Activated naive CD4-positive, alpha-beta T cell (primary cell): ENCODE data around the gene ASXL3.

Source experiments
- DNase-seq, 4 experiments: peaks; one replicate each; lab custom pipeline; 2025; lab: John Stamatoyannopoulos, UW

The ASXL3 gene

DNA sequence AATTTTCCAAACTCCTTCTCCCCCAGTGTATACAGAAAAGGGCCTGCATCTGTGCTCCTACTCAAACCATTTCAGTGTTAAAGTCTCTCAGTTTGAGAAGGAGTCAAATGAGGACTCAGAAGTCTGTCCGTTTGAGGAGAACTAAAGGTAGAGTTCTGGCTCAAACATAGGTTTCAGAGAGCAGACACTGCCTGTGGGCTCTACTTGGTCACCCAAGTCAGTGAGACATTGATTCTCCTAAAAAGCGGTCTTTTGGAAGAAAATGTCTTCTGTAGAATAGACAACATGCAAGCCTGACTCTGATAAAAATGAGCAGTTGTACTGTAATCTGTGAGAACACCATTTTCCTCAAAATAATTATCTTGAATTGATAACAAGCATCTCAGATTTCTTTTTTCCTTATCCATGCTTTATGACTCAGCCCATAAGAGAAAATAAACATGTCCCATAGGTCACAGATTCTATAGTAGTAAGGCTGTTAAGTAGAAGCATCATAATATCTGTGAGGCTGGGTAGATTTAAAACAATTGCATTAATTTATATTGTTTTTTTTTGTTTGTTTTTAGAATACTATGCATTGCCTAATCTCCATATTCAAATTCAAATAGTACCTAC lies 82.8 kb downstream of the ASXL3 start:
- no peak for DNase-seq

DNA sequence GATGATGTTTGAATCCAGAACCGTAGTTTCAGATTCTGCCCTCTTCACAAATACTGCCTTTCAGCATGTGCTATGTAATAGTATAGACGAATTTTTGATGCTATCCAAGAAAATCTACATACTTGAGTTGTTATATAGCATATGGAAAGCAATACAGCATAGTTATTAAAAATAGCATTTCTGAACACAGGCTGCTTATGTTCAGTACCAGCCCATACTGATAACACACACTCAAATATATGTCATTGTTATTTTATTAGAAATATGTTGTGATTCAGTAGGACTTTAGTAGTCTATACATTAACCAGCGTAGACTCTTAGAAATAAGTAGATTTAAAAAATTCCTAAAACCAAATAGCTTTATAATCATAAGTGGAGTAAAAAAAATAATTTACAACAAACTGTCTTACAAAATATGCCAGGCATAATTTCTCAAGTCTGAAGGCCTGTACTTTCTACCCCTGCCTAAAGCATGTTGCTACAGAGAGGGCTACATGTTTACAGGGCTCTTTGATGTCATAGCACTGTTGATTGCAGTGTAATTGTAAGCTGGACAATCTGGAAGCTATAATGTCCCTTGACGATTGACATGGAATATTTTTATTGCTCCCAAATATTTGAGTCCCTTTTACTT lies 86.3 kb downstream of the ASXL3 start:
- no peak for DNase-seq

DNA sequence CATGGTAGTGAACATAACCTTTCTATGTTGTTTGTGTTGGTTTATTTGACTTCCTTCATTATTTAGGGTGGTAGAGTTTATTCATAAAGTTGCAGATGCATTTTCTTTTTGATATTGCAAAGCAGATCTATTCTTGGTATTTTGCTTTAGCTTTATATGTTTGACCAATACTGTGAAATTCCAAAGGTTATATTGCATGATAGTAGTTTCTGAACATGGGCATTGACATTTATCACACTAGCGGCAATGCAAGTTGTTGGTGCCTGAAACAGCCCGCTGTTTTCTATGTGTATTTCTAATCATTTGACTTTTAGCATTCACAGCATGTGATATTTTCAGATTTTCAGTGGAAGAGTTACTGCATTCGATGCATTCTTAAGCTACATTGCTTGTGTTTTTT lies 87.2 kb downstream of the ASXL3 start:
- DNase-seq: no peak

DNA sequence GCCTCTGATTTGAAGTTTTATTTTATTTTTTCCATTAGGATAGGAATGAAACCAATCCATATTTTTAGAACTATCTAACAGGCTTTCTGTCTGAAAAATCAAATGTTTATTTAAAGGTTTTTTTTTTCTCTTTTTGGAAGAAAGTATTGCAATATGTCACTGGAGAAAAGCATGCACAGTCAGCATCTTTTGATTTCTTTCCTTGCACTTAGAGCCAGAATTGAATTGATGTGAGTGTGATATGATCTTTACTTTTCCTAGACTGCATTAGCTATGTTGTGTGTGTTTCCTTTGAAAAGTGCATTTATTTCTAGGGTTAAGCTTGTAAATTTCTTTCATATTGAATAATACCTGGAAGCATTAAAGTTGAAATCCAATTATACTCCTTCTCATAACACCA lies 87.6 kb downstream of the ASXL3 start:
- DNase-seq: no peak

DNA sequence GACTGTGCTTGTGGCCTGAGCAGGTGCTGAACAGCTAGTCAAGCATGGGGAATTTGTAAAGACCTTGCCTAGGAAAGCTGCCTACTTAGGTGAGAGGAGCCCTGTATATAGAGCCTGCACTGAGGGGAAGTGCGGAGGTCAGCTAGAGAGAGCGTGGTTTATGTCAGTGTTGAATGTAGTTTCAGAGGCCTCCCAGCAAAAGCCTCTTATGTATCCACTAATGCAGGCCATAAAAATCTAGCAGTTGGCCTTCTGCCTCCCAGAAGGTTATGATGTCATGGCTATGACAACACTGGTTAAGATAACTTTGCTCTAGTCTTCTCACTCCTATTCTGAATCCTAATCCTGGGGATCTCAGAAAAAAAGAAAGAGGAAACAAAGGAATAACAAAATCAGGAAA lies 88.9 kb downstream of the ASXL3 start:
- DNase-seq: no peak

DNA sequence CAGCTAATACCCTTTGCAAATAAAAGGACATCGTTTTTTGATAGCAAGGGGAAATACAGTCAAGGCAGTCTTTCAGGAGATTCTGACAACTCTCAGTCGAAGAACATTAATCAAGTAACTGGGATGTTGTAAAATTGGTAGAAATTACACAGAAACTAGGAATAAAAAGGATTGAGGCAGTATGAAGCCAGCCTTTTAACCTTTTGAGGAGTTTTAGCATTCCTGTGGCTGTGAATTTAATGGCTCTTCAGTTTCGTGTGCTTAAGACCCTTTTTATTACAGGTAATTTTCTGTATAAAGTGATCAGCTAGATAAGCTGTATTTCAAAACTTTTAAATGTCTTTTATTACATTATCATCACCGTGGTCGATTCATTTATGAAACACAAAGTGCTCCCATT lies 91.6 kb downstream of the ASXL3 start:
- DNase-seq: no peak

DNA sequence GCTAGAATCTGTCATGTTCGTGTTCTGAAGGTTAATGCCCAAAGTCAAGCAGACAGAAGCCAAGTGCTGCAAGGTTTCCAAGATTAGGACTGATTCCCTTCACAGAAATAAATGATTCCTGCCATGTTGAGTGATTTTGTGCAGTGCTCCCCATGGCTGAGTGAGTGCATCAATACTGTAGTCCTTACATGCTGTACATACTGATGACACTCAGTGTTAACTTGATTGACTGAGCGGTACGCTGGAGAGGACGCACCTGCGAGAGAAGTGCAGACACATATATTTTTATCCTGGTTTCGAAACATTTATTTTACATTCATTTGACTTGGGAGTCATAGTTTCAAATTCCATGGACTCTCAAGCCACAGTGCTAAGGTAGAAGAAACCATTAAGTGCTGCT lies 92.0 kb downstream of the ASXL3 start:
- no peak for DNase-seq

DNA sequence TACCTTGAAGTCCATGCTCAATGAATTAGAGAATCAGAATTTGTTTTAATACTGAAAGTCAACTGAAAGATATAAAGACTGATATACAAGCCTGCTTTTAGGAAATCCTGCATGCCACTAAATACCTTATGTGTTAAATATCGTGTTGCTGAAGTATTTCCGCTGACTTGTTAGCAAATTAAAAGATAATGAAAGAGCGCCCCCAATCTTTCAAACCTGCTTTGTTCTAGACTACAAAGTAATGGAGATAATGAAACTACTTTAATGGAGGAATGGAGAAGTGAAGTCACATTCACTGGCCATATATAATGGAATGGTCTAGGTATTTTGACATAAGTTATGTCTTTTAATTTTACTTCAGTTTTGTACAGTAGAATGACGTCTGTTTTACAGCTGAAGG lies 95.7 kb downstream of the ASXL3 start:
- DNase-seq: no peak

DNA sequence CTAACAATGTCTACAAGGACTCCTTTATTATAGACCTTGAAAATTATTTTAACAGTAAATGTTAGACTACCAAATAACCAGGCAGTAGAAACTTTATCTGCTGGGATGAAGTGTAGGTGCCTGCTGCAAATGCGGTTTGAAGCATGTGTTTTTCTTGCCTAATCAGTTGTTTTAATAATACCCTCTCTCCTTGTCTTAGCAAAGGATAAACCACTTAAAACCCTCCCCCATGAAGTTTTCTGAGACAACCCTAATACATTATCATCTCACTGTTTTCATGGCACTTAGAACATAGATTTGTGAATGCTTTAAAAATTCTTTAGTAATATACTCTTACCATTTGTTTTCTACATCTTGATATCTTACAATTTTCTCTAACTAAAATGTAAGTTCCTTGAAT lies 98.6 kb downstream of the ASXL3 start:
- DNase-seq: no peak

DNA sequence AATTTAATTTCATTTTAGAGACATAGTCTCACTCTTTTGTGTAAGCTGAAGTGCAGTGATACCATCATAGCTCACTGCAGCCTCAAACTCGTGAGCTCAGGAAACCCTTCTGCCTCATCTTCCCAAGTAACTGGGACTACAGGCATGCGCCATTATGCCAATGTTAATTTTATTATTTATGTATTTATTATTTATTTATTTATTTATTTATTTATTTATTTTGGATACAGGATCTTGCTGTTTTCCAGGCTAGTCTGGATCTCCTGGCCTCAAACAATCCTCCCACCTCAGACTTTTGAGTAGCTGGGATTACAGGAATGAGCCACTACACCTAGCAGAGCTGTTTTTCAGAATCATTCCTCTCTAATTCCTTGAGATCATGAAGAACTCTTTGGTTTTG lies 99.9 kb downstream of the ASXL3 start:
- no peak for DNase-seq

DNA sequence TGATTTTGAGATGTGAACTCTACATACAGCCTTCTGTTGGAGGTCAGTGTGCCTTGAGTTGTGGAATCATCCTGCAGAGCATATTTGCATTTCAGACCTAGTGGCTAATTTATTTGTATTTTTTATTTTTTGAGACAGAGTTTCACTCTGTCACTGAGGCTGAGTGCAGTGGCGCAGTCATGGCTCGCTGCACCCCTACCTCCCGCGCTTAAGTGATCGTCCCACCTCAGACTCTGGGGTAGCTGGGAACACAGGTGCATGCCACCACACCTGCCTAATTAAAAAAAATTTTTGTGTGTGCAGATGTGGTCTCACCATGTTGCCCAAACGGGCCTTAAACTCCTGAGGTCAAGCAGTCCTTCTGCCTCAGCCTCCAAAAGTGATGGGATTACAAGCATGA lies 104.4 kb downstream of the ASXL3 start:
- no peak for DNase-seq

DNA sequence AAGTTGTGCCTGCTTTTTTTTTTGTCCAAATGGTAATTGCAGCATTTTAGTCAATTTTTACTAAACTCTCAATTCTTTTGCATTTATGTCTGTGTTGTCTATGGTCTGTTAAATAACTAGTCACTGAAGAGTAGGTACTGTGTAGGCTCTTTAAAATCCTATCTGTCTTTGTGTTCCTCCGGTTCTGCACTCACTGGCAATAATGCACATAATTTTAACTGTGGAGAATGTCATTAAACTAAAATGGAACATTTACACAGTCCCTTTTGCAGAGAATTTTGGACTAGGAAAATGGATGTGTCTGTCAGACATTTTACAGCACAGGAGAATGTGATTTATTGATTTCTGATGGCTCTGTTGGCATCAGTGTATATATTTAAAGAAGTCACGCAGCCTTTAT lies 116.6 kb downstream of the ASXL3 start:
- DNase-seq: no peak

DNA sequence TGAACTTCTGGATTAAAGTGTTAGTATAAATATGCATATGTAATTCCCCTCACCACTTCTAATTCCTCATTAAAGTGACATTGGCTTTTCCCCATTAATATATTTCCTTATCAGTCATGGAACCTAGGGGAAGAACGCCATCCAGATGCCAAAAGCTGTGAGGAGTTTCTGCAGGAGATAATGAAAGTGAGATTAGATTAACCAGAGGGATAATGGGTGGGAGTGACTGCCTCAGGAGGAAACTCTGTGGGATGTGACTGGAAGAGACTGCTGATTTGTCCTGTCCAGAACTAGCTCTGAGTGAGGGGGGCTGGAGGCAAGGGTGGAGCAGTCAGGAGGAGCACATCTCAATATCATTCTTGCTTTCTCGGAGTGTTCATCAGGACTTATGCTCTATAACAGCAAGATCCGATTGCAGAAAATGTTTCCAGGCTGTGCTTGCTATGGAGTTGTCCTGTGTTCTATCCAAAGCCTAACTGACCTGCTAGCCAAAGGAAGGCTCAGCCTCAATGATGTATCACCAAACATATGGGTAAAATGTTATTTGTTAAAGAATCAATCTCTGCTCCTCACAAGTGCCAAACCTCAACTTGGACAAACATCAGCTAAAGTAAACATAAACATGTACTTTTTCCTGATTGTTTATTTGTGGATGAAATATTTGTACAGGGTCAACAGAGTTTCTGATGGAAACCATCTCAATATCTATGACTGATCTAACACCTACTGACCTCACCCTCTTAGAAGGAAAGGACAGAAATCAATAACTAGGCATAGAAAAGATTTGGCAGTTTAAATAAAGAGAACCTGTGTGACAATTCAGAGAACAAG lies 118.5 kb downstream of the ASXL3 start:
- DNase-seq: no peak

DNA sequence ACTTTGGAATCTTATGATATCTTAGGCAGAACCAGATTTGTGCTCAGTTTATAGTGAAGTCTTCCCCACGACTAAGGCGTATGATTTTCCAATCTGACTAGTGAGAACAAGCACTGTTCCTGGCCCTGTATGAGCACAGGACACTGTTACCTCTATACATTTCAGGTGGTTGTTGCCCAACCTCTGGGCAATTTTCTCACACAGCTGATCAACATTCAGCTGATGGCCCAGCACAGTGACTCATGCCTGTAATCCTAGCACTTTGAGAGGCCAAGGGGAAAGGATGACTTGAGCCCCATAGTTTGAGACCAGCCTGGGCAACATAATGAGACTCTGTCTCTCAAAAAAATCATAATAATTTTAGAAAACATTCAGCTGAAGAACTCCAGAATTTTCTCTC lies 119.5 kb downstream of the ASXL3 start:
- DNase-seq: no peak

DNA sequence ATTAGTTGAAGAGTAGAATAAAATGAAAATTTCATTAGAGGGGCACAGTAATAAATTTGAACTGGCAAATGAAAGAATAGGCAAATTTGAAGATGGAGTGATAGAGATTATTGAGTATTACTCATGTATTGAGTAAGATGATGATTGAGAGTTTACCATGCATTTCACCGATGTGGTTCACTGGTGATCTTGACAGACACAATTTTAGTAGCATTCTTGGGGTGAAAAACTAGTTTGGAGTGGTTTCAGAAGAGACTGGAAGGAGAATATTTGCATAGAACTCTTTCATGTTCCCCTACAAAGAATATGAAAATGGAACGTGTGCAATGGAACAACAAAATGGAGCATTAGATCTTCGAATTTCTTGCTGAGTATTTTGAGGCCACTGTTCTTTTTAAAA lies 121.4 kb downstream of the ASXL3 start:
- no peak for DNase-seq

DNA sequence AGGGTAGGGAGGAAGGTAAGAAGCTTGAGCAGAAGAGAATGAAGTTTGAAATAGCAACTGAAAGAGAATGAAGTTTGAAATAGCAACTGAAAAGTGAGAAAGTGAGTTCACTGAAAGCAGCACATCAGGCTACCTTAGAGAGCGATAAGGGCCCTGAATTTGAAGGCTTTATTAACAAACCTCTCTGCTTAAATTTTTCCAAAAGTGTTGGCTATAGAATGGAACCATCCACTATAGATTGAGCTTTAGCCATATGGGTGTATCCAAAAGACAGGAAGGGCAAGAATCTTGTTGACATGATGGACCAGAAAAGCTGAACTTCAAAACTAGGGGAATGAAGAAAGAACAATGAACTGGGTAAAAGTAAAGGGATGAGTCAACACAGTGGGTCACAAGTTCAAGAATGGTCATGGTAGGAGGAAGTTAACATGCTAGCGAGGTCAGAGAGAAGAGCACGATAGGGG lies 122.5 kb downstream of the ASXL3 start:
- DNase-seq: no peak

DNA sequence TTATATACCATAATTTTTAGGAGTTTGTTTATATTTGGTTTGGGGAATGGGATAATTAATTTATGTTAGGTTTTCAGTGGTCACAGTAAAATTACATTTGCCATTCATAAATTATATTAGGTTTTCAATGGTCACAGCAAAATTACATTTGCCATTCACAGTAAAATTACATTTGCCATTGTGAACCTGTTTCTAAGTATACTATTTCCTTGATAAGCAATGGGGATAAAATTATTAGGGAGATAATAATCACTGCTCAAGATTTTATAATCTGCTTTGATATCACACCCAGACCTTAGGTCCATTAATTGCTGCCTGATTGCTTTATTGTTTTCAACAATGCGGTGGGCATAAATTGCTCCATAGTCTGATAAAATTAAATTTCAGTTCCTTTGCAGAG lies 124.6 kb downstream of the ASXL3 start:
- no peak for DNase-seq

DNA sequence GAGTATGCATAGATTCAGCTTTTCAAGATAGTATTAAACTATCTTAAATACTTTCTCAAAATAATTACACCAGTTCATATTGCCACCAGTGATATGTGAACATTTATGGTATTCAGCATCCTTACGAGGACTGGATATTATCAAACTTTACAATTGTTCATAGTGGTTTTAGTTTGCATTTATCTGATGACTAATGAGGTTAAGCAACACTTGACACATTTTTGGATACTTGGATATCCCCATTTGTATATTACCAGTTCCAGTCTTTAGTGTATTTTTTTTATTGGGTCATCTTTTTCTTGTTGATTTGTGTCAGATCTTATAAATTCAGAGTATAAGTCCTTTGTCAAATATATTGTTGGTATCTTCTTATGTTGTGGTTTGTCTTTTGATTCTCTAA lies 128.4 kb downstream of the ASXL3 start:
- no peak for DNase-seq

DNA sequence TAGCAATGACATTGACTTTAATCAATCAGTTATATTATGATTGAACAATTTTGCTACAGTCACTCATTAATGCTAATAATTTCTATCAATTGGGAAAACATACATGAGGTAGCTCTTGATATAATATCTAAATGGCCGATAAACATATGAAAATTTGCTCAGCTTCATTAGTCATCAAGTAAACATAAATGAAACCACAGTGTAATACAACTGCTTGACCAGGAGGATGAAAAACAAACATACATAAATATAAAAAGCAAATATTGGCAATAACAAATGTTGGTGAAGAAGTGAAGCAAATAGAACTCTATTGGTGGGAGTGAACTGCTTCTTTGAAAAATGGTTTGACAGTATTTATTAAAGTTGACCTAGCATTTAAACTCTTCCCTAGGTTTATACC lies 130.9 kb downstream of the ASXL3 start:
- DNase-seq: no peak

DNA sequence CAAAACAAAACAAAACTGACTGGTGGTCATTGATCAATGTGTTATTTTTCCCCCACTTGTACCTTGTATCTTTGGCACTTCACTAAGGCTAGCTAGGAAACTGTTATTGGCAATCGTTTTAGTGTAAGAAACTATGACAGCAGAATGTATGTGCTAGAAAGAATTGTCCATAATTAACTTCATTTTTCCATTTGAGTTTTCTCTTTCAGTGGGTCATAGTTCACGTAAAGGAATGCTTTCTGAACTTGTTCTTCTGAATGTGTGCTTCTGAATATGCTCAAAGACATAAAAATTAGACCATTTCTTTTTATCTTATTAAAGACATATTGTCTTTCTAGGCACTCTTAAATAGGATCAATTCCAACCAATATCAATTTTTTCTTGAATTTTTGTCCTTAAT lies 132.2 kb downstream of the ASXL3 start:
- no peak for DNase-seq

DNA sequence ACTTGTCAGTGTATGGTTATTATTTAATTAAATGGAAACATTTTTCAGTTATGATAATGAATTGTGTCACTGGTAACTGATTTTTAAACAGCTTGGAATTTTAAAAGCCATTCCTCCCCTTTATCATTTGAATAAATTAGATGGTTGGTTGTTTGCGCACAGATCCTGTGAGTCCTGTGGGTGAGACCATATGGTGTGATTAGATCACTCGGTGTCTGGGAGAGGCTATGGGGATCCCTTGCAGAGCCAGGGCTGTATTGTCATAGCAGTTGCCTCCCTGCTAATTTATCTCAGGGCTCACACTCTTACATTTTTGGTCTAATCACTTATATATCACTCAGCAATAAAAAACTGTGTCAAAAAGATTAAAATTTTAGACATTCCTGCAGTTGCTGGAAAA lies 133.5 kb downstream of the ASXL3 start:
- DNase-seq: no peak

DNA sequence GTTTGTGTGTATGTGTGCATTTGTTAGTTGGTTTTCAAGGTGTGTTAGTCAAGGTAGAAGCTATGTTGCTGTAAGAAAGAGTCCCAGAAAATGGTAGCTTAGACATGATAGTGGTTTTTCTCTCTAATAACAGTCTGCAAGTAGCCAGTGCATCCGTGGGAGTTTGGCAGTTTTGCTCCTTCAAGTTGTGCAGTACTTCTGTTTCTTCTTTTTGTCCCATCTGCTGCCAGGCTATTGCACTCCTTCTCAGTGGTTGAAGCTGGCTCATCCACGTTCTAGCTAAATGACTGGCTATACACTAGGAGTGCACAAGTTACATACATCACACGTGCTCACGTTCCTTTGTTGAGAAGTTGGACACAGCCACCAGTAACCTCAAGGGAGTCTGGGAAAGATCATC lies 134.7 kb downstream of the ASXL3 start:
- no peak for DNase-seq

DNA sequence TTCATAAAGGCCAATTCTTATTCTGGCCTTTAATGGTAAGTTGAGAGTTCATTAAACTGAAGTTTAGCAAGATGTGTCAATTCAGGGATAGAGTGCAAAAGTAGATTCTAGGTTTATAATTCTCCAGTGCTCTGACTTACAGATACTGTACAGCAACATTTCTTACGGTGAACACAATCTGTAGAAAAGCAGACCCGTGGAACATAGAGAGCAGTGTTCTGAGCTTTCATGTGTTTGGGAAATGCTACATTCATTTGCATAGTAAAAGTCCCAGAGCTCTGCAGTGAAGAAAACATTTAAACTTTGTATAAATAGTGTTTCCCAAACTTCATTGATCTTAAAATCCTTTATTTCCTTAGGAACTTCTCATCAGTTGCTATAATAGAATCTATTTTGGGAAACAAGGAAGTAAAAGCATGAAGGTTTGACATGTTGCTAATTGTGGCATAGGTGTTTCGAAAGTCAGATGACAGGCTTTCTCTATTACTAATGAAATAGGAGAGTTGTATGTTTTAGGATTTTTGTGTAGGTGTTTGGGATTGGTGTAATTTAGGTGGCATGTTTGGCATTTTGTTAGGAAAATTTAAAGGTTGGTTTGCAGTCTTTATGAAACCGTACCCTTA lies 138.2 kb downstream of the ASXL3 start:
- DNase-seq: no peak
